ENCODE measurements around the gene OR8G5. TPM values are rescaled to one million over a fixed set of nuclear protein-coding genes. Genes with fewer than 3 reads are reported as not detected.
A peak's percentile ranks its signal among the peaks of the same experiment; 100 is the strongest.

OR8G5 gene
- polyA plus RNA-seq, 10 donors = 0.20 to 0.32 (median 0.26) TPM; not detected in 5

DNA sequence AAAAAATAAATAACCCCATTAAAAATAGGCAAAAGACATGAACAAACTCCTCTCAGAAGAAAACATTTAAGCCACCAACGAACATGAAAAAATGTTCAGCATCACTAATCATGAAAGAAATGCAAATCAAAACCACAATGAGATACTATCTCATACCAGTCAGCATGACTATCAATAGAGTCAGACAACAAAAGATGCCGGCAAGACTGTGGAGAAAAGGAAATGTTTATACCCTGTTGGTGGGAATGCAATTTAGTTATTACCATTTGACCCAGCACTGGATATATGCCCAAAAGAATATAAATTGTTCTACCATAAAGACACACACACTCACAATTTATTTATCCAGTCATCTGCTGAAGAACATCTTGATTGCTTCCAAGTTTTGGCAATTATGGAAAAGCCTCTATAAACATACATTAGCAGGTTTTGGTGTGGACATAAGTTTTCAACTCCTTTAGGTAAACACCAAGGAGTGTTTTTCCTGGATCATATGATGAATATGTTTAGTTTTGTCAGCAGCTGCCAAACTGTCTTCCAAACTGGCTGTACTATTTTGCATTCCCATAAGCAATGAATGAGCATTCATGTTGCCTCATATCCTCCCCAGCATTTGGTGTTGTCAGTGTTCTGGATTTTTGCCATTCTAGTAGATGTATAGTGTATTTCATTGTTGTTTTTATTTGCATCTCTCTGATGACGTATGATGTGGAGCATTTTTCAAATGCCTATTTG, 29.6 kb downstream of the OR8G5 start:
- peak in 1 of 3 donors; percentile 33 for DNase-seq

DNA sequence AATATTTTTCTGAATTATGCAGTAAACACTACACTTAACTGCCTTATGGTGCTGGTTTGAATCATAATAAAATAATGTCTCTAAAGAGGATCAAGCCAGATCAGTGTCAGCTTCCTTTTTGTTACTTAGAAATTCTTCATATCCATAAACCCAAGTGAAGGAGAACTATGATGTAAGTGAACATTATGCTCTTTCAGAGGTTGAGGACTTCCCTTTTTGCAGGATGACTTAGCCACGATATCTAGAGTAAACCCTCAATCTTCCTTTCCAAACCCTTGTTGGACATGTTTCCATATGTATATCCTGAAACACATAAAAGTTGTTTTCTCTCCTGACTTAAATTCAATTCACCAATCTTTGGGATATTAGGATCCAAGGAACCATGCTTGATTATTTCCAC, 38.5 kb downstream of the OR8G5 start:
- no peak for DNase-seq

DNA sequence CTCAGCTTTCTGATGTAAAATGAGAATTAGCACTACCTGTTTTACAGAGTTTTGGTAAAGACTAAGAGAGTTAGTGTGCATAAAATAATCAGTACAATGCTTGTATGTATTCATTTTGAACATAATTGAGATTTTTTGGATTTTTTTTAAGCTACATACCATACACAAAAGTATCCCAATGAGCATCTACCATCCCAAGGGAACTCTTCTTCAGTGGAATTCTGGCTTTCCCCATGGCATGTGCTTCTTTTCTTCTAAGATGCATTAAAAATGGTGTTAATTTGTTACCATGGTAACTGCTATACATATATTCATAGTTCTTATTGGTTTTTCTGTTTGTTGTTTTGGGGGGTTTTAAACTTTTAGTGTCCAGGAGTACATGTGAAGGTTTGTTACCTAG, 39.8 kb downstream of the OR8G5 start:
- DNase-seq = no peak

- DNase-seq = peak in 1 of 3 donors; percentile 8
These were observed 41.7 kb downstream of the OR8G5 start for GRCh38 chr11:124297921-124298320.

DNA sequence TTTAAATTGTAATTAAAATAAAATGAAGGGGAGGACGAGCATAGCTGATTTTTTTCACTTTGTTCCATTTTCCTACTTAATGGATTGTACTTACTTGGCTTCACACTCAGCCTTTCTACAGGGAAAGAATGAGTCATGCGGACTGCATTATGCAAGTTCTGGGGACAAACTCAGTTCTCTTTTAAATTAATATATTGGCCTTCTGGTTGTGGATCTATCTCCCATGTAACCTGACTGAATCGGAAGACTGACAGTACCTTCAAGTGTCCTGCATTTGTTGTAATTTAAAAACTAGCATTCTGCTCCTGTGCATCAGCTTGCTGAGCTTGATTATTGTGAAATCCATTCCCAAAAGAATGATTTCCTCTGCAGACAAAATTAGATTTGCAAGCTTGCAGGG, 45.4 kb downstream of the OR8G5 start:
- peak in 2 of 3 donors; percentile 6 to 55 for DNase-seq

DNA sequence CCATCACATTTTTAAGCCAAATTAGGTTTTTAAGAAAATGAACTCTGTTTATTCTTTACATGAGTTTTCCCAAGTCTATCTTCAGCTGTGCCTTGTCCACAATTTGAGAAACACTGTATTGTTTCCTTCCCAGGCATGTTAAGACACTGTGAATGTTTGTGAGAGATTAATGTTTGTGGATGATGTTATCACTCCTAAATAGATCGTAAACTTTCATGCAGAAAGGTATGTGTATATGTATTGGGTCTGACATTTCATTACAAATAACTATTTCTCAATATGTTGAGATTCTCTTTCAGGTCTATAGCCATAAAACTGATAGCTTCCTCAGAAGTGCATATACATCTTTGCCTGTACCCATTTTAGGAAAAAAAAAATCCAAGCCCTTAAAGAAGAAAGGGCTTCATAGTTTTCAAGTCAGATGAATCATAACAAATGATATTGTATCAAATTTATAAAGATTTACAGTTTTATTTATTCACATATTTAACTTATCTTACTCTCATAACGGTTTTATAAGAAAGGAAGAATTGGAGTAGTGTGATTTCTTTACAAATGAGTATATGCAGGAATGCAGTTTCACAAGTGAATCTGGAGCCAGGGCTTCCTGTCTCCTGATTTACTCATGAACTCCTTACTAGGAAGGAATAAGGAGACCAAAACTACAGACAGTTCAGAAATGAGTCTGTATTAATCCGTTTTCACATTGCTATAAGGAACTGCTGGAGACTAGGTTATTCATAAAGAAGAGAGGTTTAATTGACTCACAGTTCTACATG, 46.4 kb downstream of the OR8G5 start:
- DNase-seq = no peak

GRCh38 chr11:124307093-124307492, 50.9 kb downstream of the OR8G5 start:
- DNase-seq = no peak

DNA sequence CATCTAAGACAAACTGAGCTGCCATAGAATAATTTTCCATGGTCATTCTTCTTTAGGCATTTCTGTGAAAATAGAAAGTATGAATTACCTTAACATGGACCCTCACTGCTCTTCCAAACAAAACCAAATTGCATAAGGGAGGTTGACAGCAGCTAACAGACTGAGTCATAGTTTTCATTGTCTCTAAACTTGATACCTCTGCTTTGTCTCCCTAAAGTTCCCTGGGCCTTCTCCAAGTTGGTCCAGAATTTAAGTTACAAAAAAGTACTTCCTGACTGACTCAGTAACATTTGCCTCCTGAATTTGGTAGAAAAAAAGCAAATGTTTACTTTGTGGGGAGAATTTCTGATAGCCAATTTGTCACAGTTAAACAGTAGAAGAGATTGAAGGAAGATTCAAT, 54.5 kb downstream of the OR8G5 start:
- DNase-seq = no peak

DNA sequence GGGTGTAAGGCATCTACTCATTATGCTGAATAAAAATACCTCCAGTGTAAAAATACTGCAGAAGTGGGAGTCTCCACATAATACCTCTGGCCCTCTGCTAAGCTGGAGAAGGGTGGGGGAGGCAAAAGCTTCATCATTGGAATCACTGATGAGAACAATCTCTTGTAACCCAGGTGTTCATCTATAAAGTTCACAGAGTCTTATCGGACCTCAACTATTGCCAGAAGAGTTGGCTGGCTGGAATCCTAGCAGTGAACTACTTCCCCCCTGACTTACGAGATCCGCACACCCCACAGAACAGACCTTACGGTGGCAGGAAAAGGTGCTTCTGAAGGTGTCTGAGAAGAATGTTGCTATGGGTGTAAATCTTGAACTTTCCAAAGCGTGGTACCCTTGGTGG, 55.1 kb downstream of the OR8G5 start:
- DNase-seq = no peak

GRCh38 chr11:124311670-124312069, 55.5 kb downstream of the OR8G5 start:
- no peak for DNase-seq

GRCh38 chr11:124313131-124313530, 57.0 kb downstream of the OR8G5 start:
- DNase-seq = no peak

DNA sequence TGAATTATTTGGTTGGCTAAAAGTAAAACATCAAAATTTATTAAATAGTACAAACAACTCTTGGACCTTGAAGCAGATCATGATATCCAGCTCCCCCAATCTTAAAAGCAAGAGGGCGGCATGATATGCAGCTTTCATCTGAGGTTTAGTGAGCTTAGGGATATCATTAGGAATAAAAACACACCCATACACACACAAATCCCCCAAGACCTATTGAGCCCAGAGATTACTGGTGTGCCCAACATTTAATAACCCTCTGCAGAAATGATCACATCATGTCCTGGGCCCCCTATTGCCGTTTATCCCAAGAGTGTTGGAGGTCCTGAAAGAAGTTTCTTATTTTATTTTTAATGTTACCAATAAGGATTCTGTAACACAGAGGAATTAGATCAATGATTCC, 57.7 kb downstream of the OR8G5 start, which contains the start of gene OR8D1:
OR8D1 (minus strand) TSS at position 101 of the 400 bp plus-strand sequence. CDS start 3,183 bp downstream, outside the sequence.
- no peak for DNase-seq

DNA sequence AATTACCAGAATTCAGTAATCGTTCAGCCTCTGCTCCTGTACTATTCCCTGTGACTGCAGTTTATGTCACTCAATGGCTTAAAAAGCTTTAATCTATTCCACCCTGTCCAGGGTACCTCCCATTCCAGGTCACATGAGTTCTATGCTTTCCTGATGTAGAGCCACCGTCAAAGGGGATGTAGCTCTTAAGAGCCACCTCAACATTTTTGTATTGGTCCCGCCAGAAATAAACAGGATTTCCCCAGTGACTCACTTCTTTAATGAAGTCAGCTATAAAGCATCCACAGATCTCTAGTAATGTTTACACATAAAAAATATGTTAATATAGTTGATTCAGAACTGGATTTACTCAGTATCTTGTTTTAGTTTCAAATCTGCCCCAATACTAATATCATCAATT, 58.9 kb downstream of the OR8G5 start:
- no peak for DNase-seq

Other genes starting within 250 kb of the OR8G5 start
- gene OR10G4, start 243.4 kb upstream of the OR8G5 start, polyA plus RNA-seq (ENCODE audit: insufficient read length in 10 of 10) = under 1 TPM in 1 of 10 donors, not detected in 9; 0.06 TPM
- gene OR10G9, start 233.4 kb upstream of the OR8G5 start, polyA plus RNA-seq (ENCODE audit: insufficient read length in 10 of 10) = not detected
- not detected for gene OR10G8, start 229.6 kb upstream of the OR8G5 start, polyA plus RNA-seq (ENCODE audit: insufficient read length in 10 of 10)
- not detected for gene OR10G7, start 215.1 kb upstream of the OR8G5 start, polyA plus RNA-seq (ENCODE audit: insufficient read length in 10 of 10)
- gene VWA5A, start 140.9 kb upstream of the OR8G5 start, polyA plus RNA-seq (ENCODE audit: insufficient read length in 10 of 10) = 100 to 1,000 TPM in 7 of 10 donors, 10 to 100 TPM in 3; 73.6 to 136 (median 107) TPM
- gene OR10D3, start 73.0 kb upstream of the OR8G5 start, polyA plus RNA-seq (ENCODE audit: insufficient read length in 10 of 10) = not detected
- under 1 TPM in 1 of 10 donors, not detected in 9; 0.06 TPM for gene OR8G1, start 15.3 kb upstream of the OR8G5 start, polyA plus RNA-seq (ENCODE audit: insufficient read length in 10 of 10)
- under 1 TPM in 6 of 10 donors, not detected in 4; 0.01 to 0.09 (median 0.03) TPM for gene OR8D1, start 57.6 kb downstream of the OR8G5 start, polyA plus RNA-seq (ENCODE audit: insufficient read length in 10 of 10)
- not detected for gene OR8D2, start 63.8 kb downstream of the OR8G5 start, polyA plus RNA-seq (ENCODE audit: insufficient read length in 10 of 10)
- gene OR8B2, start 128.1 kb downstream of the OR8G5 start, polyA plus RNA-seq (ENCODE audit: insufficient read length in 10 of 10) = not detected
- not detected for gene OR8B3, start 142.6 kb downstream of the OR8G5 start, polyA plus RNA-seq (ENCODE audit: insufficient read length in 10 of 10)
- not detected for gene OR8B4, start 168.5 kb downstream of the OR8G5 start, polyA plus RNA-seq (ENCODE audit: insufficient read length in 10 of 10)
- gene OR8B8, start 189.3 kb downstream of the OR8G5 start, polyA plus RNA-seq (ENCODE audit: insufficient read length in 10 of 10) = not detected